Small intestine (tissue), 7 donors: ENCODE data around the gene ANKFN1. TPM values are rescaled to one million over a fixed set of nuclear protein-coding genes. Genes with fewer than 3 reads are reported as not detected.

ENCODE experiments used
- DNase-seq, 2 donors: peaks; one replicate each; pipeline versions ENCODE4 v3.0.0 to v3.0.0-alpha.2; 2013
- FAIRE-seq: peaks from 2 replicates; lab custom pipeline; 2012; peaks lifted over from hg19 to GRCh38; lab: Jason Lieb, UNC
- H3K27ac ChIP-seq, 3 donors: one replicate each; pipeline ENCODE4 v1.5.1; 2013; ENCODE audit warnings: low read length in 2 of 3, mild to moderate bottlenecking in 2 of 3, control low read depth in 1 of 3, inconsistent platforms in 1 of 3, low read depth in 1 of 3, moderate library complexity in 1 of 3
- H3K27me3 ChIP-seq, 3 donors: one replicate each; pipeline ENCODE4 v1.6.1; 2013; ENCODE audit warnings: low read length in 3 of 3, inconsistent platforms in 1 of 3; ENCODE audit not compliant: control insufficient read depth in 3 of 3, insufficient read depth in 3 of 3
- H3K36me3 ChIP-seq, 3 donors: one replicate each; pipeline ENCODE4 v1.6.1; 2013; ENCODE audit warnings: low read length in 3 of 3, inconsistent platforms in 1 of 3, low read depth in 1 of 3, mild to moderate bottlenecking in 1 of 3, moderate library complexity in 1 of 3; ENCODE audit not compliant: control insufficient read depth in 3 of 3, insufficient read depth in 2 of 3
- H3K4me1 ChIP-seq, 3 donors: one replicate each; pipeline ENCODE4 v1.6.1; 2013; ENCODE audit warnings: low read length in 2 of 3, inconsistent platforms in 1 of 3, low read depth in 1 of 3, mild to moderate bottlenecking in 1 of 3, moderate library complexity in 1 of 3; ENCODE audit not compliant: control insufficient read depth in 3 of 3, insufficient read depth in 2 of 3
- H3K4me3 ChIP-seq, 3 donors: one replicate each; pipeline ENCODE4 v1.5.1; 2013; ENCODE audit warnings: low read length in 3 of 3, control low read depth in 1 of 3, inconsistent platforms in 1 of 3, low read depth in 1 of 3, mild to moderate bottlenecking in 1 of 3, moderate library complexity in 1 of 3
- H3K9me3 ChIP-seq, 2 donors: one replicate each; pipeline ENCODE4 v1.6.1; 2013; ENCODE audit warnings: low read depth in 1 of 2, low read length in 1 of 2; ENCODE audit not compliant: control insufficient read depth in 2 of 2, insufficient read depth in 1 of 2
- WGBS, 3 donors: extraction: QIAGEN DNeasy Blood & Tissue Kit; methylation state at CpG; one replicate each; pipeline ENCODE4 v1.1.7; 2013; 5-methylcytosine and 5-hydroxymethylcytosine counted together
- polyA plus RNA-seq, 4 donors: library from polyadenylated mRNA; stranded (reverse) in 3 of 4; unstranded in 1 of 4; fragments of 200-250 nt in 3 of 4; fragments of 120-200 nt in 1 of 4; gene quantifications; one replicate each; pipeline versions ENCODE4 v1.2.1 to v1.2.3, GENCODE V29; 2013
- donor health status: healthy with polysubstance abuse.
- donor health status: control.
- donor health status: control.
- donor health status: Bipolar disorder and iron deficiency.
- donor health status: healthy.

Gene ANKFN1
- polyA plus RNA-seq, 4 donors: 0.07 to 0.38 TPM; not detected in 2

DNA sequence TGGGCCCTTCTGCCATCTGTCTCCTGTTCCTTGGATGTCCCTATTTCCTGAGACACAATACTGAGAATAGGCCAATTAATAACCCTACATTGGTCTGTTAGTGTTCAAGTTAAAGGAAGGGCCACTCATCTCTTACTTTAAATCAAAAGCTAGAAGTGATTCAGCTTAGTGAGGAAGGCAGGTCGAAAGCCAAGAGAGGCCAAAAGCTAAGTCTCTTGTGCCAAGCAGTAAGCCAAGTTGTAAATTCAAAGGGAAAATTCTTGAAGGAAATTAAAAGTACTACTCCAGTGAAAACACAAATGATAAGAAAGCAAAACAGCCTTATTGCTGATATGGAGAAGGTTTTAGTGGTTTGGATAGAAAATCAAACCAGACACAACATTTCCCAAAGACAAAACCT is 28.8 kb downstream of the ANKFN1 start:
- Histone ChIP-seq H3K27me3 (peaks cover 0 to 2% (median 0%) of the 10 kb centered on the region in 3 donors), H3K4me3 (no peak overlapping the region), H3K4me1 (no peaks in the 10 kb centered on the region), H3K27ac (no peak overlapping the region), H3K9me3 (peaks cover 0 to 2% of the 10 kb centered on the region in 2 donors), H3K36me3 (no peaks in the 10 kb centered on the region)
- WGBS, 3 donors: 76 to 93% (median 78%) methylated on average over 1 of the region's 1 CpG
- DNase-seq (no peak), FAIRE-seq (no peak)

DNA sequence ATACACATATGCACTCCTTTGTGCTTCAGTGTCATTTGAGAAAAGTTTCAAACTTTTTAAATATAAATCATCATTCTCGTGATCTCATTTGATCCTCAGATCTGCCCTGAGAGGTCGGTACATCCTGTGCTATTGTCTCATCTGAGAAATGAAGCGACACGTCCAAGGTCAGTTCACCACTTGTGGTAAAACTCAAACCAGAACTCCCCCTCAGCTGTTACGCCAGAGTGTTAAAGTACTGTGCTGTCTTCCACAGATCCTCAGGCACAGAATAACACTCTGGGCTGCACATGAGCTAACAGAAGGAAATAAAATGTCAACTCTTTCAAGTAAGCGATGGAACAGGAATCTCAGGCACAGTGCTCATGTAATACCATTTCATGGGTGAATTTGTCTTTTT is 31.4 kb downstream of the ANKFN1 start:
- DNase-seq (no peak), FAIRE-seq (no peak)
- H3K36me3 ChIP-seq: no peaks in the 10 kb centered on the region
- H3K9me3 ChIP-seq: no peaks in the 10 kb centered on the region
- H3K4me3 ChIP-seq: no peak overlapping the region
- H3K27me3 ChIP-seq: peaks cover 0 to 2% (median 0%) of the 10 kb centered on the region in 3 donors
- H3K27ac ChIP-seq: no peak overlapping the region
- WGBS, 3 donors: 76 to 87% (median 81%) methylated on average over 6 of the region's 6 CpGs
- no peaks in the 10 kb centered on the region for H3K4me1 ChIP-seq

- Histone ChIP-seq H3K4me1 (no peaks in the 10 kb centered on the region), H3K27ac (no peak overlapping the region), H3K36me3 (no peaks in the 10 kb centered on the region), H3K9me3 (no peaks in the 10 kb centered on the region), H3K27me3 (peaks cover 0 to 2% (median 0%) of the 10 kb centered on the region in 3 donors), H3K4me3 (no peak overlapping the region)
- DNase-seq (no peak), FAIRE-seq (no peak)
- WGBS, 3 donors: 61 to 67% (median 64%) methylated on average over 6 of the region's 6 CpGs
Measured at GRCh38 chr17:56185491-56186221, 32.4 kb downstream of the ANKFN1 start.

- Histone ChIP-seq H3K4me1 (no peaks in the 10 kb centered on the region), H3K36me3 (no peaks in the 10 kb centered on the region), H3K9me3 (no peaks in the 10 kb centered on the region), H3K27me3 (peaks cover 0 to 2% (median 0%) of the 10 kb centered on the region in 3 donors), H3K27ac (no peak overlapping the region), H3K4me3 (no peak overlapping the region)
- WGBS, 3 donors: 81 to 84% (median 82%) methylated on average over 7 of the region's 7 CpGs
- no peak for FAIRE-seq
- DNase-seq: no peak
Measured at GRCh38 chr17:56186222-56186786, 33.0 kb downstream of the ANKFN1 start.

DNA sequence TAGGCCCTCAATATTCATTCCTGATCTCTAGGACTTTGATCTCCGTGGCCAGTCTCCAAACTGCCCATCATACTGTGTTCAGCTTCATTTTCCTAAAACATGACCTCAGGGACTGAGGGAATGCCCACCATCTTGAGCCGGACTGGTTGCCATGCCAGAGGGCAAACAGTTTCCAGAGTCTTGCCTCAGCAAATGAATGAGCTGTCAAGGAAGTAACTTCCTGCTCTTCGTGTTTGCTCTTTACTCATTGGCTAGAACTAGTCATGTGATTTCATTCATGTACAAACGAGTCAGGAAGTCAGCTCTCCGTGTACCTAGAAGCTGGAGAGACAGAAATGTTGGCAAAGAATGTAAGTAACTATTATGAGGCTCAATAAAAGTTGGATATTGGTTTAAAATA is 50.2 kb downstream of the ANKFN1 start:
- H3K36me3 ChIP-seq: no peaks in the 10 kb centered on the region
- H3K9me3 ChIP-seq: no peaks in the 10 kb centered on the region
- no peak overlapping the region for H3K4me3 ChIP-seq
- no peaks in the 10 kb centered on the region for H3K4me1 ChIP-seq
- no peaks in the 10 kb centered on the region for H3K27me3 ChIP-seq
- WGBS, 3 donors: 57 to 69% (median 61%) methylated on average over 5 of the region's 5 CpGs
- no peak overlapping the region for H3K27ac ChIP-seq
- FAIRE-seq: no peak
- no peak for DNase-seq

- DNase-seq (no peak), FAIRE-seq (no peak)
- no peaks in the 10 kb centered on the region for H3K27me3 ChIP-seq
- H3K27ac ChIP-seq: no peak overlapping the region
- H3K4me3 ChIP-seq: no peak overlapping the region
- no peaks in the 10 kb centered on the region for H3K4me1 ChIP-seq
- no peaks in the 10 kb centered on the region for H3K9me3 ChIP-seq
- no peaks in the 10 kb centered on the region for H3K36me3 ChIP-seq
- 26 to 56% (median 37%) methylated on average over 6 of the region's 6 CpGs for WGBS, 3 donors
Measured at GRCh38 chr17:56206351-56206750, 53.1 kb downstream of the ANKFN1 start.

DNA sequence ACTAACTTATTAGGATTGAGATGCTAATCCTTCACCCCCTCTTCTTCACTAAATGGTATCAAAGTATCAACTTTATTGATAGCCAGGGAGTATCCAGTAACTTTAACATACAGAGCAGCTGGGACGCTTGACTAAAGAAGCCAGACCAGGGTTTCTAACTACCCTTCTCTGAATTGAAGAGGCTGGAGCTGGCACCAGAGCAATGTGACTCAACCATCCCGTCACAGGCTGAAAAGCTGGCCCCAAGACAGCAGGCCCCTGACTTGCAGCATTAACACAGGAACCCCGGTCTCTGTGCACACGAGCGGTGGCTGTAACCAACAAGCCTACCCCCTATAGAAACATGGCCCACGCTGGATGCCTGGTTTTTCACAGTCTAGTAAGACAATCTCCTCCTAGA is 59.8 kb downstream of the ANKFN1 start:
- FAIRE-seq: no peak

DNA sequence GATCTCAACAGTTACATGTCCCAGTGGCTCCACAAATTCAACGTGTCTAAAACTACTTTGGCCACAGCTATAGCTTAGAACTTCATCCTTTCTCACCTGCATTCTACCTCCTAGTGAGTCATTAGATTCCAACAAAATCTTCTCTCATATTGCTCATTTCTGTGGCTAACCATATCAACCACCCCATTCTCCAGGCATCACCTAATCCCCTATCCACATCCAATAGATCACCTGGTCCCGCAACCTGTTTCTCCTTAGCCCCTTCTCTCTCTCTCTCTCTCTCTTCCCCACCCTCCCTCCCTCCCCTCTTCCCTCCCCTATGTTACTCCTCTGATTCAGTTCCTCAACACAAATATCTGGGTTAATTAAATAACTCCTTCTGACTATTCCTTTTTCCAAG is 64.6 kb downstream of the ANKFN1 start:
- H3K27ac ChIP-seq: no peak overlapping the region
- WGBS, 3 donors: 80 to 90% (median 84%) methylated on average over 2 of the region's 2 CpGs
- no peak for DNase-seq

More for the DNA sequence above, 59.8 kb downstream of the ANKFN1 start:
- no peaks in the 10 kb centered on the region for H3K9me3 ChIP-seq
- H3K36me3 ChIP-seq: no peaks in the 10 kb centered on the region
- 75 to 85% (median 79%) methylated on average over 6 of the region's 6 CpGs for WGBS, 3 donors
- H3K27me3 ChIP-seq: peaks cover 0 to 2% (median 0%) of the 10 kb centered on the region in 3 donors
- no peaks in the 10 kb centered on the region for H3K4me1 ChIP-seq
- H3K27ac ChIP-seq: no peak overlapping the region
- DNase-seq: no peak
- H3K4me3 ChIP-seq: no peak overlapping the region

More for the DNA sequence above, 64.6 kb downstream of the ANKFN1 start:
- no peak for FAIRE-seq
- no peaks in the 10 kb centered on the region for H3K36me3 ChIP-seq
- H3K4me3 ChIP-seq: no peak overlapping the region
- no peaks in the 10 kb centered on the region for H3K4me1 ChIP-seq
- H3K27me3 ChIP-seq: no peaks in the 10 kb centered on the region
- H3K9me3 ChIP-seq: no peaks in the 10 kb centered on the region
